SK-N-SH (cell line): Measurements from ENCODE around the gene AQP5. TPM values are rescaled to one million over a fixed set of nuclear protein-coding genes. Genes with fewer than 3 reads are reported as not detected.

Source experiments
- CTCF ChIA-PET: fragments of 300-600, 350-600 bp; formaldehyde crosslinking; extraction: SDS; loops from one replicate; lab custom pipeline; 2021; lab: Yijun Ruan, JAX
- POLR2A ChIA-PET: fragments of 350-600 bp; sonication (Branson Sonifier 250); formaldehyde crosslinking; extraction: SDS; loops from one replicate; lab custom pipeline; 2020; ENCODE audit warnings: antibody characterized with exemption, inconsistent platforms; lab: Yijun Ruan, JAX
- DNase-seq: peaks from one replicate; pipeline ENCODE4 v3.0.0; 2012
- H2AFZ ChIP-seq: fragments of 200-600 bp; sonication (generic); 2 replicates; pipeline ENCODE4 v1.8.1; 2016; ENCODE audit warnings: antibody characterized with exemption, mild to moderate bottlenecking, low read depth
- H3F3A ChIP-seq: fragments of 200-600 bp; sonication (generic); replicated peaks from 2 replicates; pipeline ENCODE3; 2016; ENCODE audit warnings: antibody characterized with exemption, mild to moderate bottlenecking; ENCODE audit not compliant: insufficient read depth
- H3K27ac ChIP-seq, 2 experiments: fragments of 200-500 bp in 1 of 2; fragments of 200-600 bp in 1 of 2; sonication (Bioruptor generic) in 1 of 2; sonication (generic), shearing (Covaris generic) in 1 of 2; 2 replicates each; pipeline versions ENCODE4 v1.5.1 to v1.6.1; 2014 to 2016; ENCODE audit warnings: low read depth in 2 of 2, inconsistent platforms in 1 of 2, low read length in 1 of 2, mild to moderate bottlenecking in 1 of 2, mixed read lengths in 1 of 2
- H3K27me3 ChIP-seq: fragments of 200-600 bp; sonication (generic), shearing (Covaris generic); 2 replicates; pipeline ENCODE4 v1.6.1; 2016; ENCODE audit warnings: mixed run types; ENCODE audit not compliant: insufficient read depth
- H3K36me3 ChIP-seq, 2 experiments: fragments of 200-500 bp in 1 of 2; fragments of 200-600 bp in 1 of 2; sonication (Bioruptor generic) in 1 of 2; sonication (generic) in 1 of 2; replicated peaks in 1 of 2; 2 replicates each; pipeline versions ENCODE3 to v1.5.1; 2014 to 2016; ENCODE audit warnings: low read length in 1 of 2, mild to moderate bottlenecking in 1 of 2; ENCODE audit not compliant: insufficient read depth in 2 of 2, control insufficient read depth in 1 of 2
- H3K4me1 ChIP-seq, 2 experiments: fragments of 200-500 bp in 1 of 2; fragments of 200-600 bp in 1 of 2; sonication (Bioruptor generic) in 1 of 2; sonication (generic), shearing (Covaris generic) in 1 of 2; 2 replicates each; pipeline versions ENCODE4 v1.5.1 to v1.6.1; 2014 to 2016; ENCODE audit warnings: low read depth in 1 of 2, low read length in 1 of 2, mixed run types in 1 of 2; ENCODE audit not compliant: insufficient read depth in 2 of 2, control insufficient read depth in 1 of 2
- H3K4me2 ChIP-seq: fragments of 200-600 bp; sonication (generic), shearing (Covaris generic); 2 replicates; pipeline ENCODE4 v1.6.1; 2017; ENCODE audit warnings: mixed run types
- H3K4me3 ChIP-seq, 2 experiments: fragments of 200-500 bp in 1 of 2; fragments of 200-600 bp in 1 of 2; sonication (Bioruptor generic) in 1 of 2; sonication (generic), shearing (Covaris generic) in 1 of 2; 2 replicates each; pipeline versions ENCODE4 v1.5.1 to v1.8.1; 2014 to 2016; ENCODE audit warnings: low read depth in 2 of 2, inconsistent platforms in 1 of 2, low read length in 1 of 2, mild to moderate bottlenecking in 1 of 2, mixed read lengths in 1 of 2, moderate library complexity in 1 of 2
- H3K79me2 ChIP-seq: fragments of 200-600 bp; sonication (generic); 2 replicates; pipeline ENCODE4 v1.8.1; 2017; ENCODE audit warnings: mild to moderate bottlenecking; ENCODE audit not compliant: insufficient read depth
- H3K9ac ChIP-seq: fragments of 200-600 bp; sonication (generic); 2 replicates; pipeline ENCODE4 v1.6.1; 2017; ENCODE audit warnings: mixed run types
- H3K9me2 ChIP-seq: fragments of 200-600 bp; sonication (generic); 2 replicates; pipeline ENCODE4 v1.6.1; 2017; ENCODE audit warnings: mixed run types
- H3K9me3 ChIP-seq: fragments of 200-600 bp; sonication (generic); 2 replicates; pipeline ENCODE4 v1.6.1; 2017; ENCODE audit warnings: mixed run types, mild to moderate bottlenecking, moderate library complexity
- H4K20me1 ChIP-seq: fragments of 200-600 bp; sonication (generic); 2 replicates; pipeline ENCODE4 v1.6.1; 2017; ENCODE audit warnings: mild to moderate bottlenecking, mixed run types; ENCODE audit not compliant: insufficient read depth
- ELF1 ChIP-seq: IDR thresholded peaks from 2 replicates; pipeline ENCODE4 v1.4.0; 2012
- GABPA ChIP-seq: IDR thresholded peaks from 2 replicates; pipeline ENCODE4 v1.4.0; 2012; ENCODE audit warnings: low read depth, mild to moderate bottlenecking
- GATA2 ChIP-seq: sonication (generic); formaldehyde crosslinking; IDR thresholded peaks from 2 replicates; pipeline ENCODE4 v1.5.0; 2020; ENCODE audit warnings: mild to moderate bottlenecking, missing genetic modification reagents
- IRF3 ChIP-seq: fragments of 150-350 bp; IDR thresholded peaks from 2 replicates; pipeline ENCODE4 v1.6.1; 2016; ENCODE audit warnings: mild to moderate bottlenecking, low read depth, low read length
- MAX ChIP-seq: IDR thresholded peaks from 2 replicates; pipeline ENCODE4 v1.4.0; 2012; ENCODE audit warnings: low read depth
- POLR2AphosphoS5 ChIP-seq: IDR thresholded peaks from 2 replicates; pipeline ENCODE4 v1.6.1; 2012; ENCODE audit warnings: low read depth, low read length
- RAD21 ChIP-seq: IDR thresholded peaks from 2 replicates; pipeline ENCODE4 v1.6.1; 2012; ENCODE audit warnings: mild to moderate bottlenecking, low read length
- ZBTB33 ChIP-seq: IDR thresholded peaks from 2 replicates; pipeline ENCODE4 v1.4.0; 2012; ENCODE audit warnings: low read depth, borderline replicate concordance
- WGBS: methylation state at CpG from one replicate; pipeline ENCODE4 v1.1.6; 2017; ENCODE audit warnings: low lambda C conversion rate; 5-methylcytosine and 5-hydroxymethylcytosine counted together
- polyA plus RNA-seq, 3 experiments: library from polyadenylated mRNA; depleted of rRNA; stranded (reverse); fragments of >200 nt; gene quantifications; 2 replicates each; pipeline ENCODE4 v1.2.3, GENCODE V29; 2012

AQP5 gene
- polyA plus RNA-seq, 1 of the 3 experiments (the other 2 are of a cell fraction), result 0.10 TPM

GRCh38 chr12:50006280-50006679 lies 44.6 kb downstream of the AQP5 start:
- H3K4me2 ChIP-seq, result no peak overlapping the region
- CTCF ChIA-PET, result interaction anchor here (1.4 to 7.4 kb wide), 9 partner anchors 15 to 64 kb away, joined by 4 to 44 read pairs (median 19); partner anchors contain the start of gene AQP6

More at GRCh38 chr12:50006280-50006679, 44.6 kb downstream of the AQP5 start:
- Histone ChIP-seq H3K36me3 (peaks cover 26 to 27% of the 10 kb centered on the region in 2 experiments), H3F3A (peaks cover 10% of the 10 kb centered on the region), H3K4me3 (no peak overlapping the region), H3K27me3 (no peaks in the 10 kb centered on the region), H3K27ac (peak overlapping the region; percentile 3 to 87; a peak in 3 of 4 replicates), H3K9me2 (no peaks in the 10 kb centered on the region), H3K79me2 (peaks cover 90% of the 10 kb centered on the region), H4K20me1 (peaks cover 8% of the 10 kb centered on the region; the same call in 1 of the 2 replicates), H3K9me3 (no peaks in the 10 kb centered on the region), H3K4me1 (peaks cover 6 to 41% of the 10 kb centered on the region in 2 experiments; a peak in 2 of 4 replicates)
- POLR2A ChIA-PET, result interaction anchor here (1.0 to 1.2 kb wide), 4 partner anchors 11 to 134 kb away, joined by 3 to 4 read pairs (median 3); partner anchors contain the start of gene RACGAP1
- WGBS, result 89% methylated on average over 7 of the region's 7 CpGs
- TF ChIP-seq RAD21, result no peak
- no peak for TF ChIP-seq ELF1
- no peak for TF ChIP-seq POLR2AphosphoS5
- no peak for TF ChIP-seq GABPA
- TF ChIP-seq MAX, result no peak
- no peak for TF ChIP-seq GATA2 (CRISPR knock-in tag)
- TF ChIP-seq ZBTB33, result no peak
- TF ChIP-seq IRF3, result no peak
- TF ChIP-seq, all 33 proteins: peak for 0
- no peak for DNase-seq
- H2AFZ ChIP-seq, result no peak overlapping the region
- H3K9ac ChIP-seq, result no peak overlapping the region
